Muscle layer of colon (tissue), 2 donors: ENCODE data around the gene SLC7A7.
A peak's percentile ranks its signal among the peaks of the same experiment; 100 is the strongest.

Source experiments
- H3K27ac ChIP-seq: one replicate; pipeline ENCODE4 v1.7.0; 2013; ENCODE audit warnings: low read depth, mild to moderate bottlenecking, low read length, moderate library complexity
- H3K27me3 ChIP-seq, 2 donors: one replicate each; pipeline ENCODE4 v1.7.0; 2013; ENCODE audit warnings: low read length in 2 of 2, mild to moderate bottlenecking in 2 of 2; ENCODE audit not compliant: insufficient read depth in 2 of 2, control insufficient read depth in 1 of 2
- H3K36me3 ChIP-seq: one replicate; pipeline ENCODE4 v1.7.0; 2013; ENCODE audit warnings: mild to moderate bottlenecking, low read length; ENCODE audit not compliant: insufficient read depth
- H3K4me1 ChIP-seq: one replicate; pipeline ENCODE4 v1.7.0; 2013; ENCODE audit warnings: mild to moderate bottlenecking, low read length; ENCODE audit not compliant: insufficient read depth
- H3K4me3 ChIP-seq, 2 donors: one replicate each; pipeline ENCODE4 v1.7.0; 2013; ENCODE audit warnings: low read length in 2 of 2, low read depth in 1 of 2, mild to moderate bottlenecking in 1 of 2, moderate library complexity in 1 of 2
- H3K9ac ChIP-seq: one replicate; pipeline ENCODE4 v1.7.0; 2013; ENCODE audit warnings: low read length
- H3K9me3 ChIP-seq: one replicate; pipeline ENCODE4 v1.7.0; 2013; ENCODE audit warnings: mild to moderate bottlenecking, low read length
- donor health status: abdominal sarcoma.
- donor health status: Adenocarcinoma of cecum.

Gene SLC7A7

DNA sequence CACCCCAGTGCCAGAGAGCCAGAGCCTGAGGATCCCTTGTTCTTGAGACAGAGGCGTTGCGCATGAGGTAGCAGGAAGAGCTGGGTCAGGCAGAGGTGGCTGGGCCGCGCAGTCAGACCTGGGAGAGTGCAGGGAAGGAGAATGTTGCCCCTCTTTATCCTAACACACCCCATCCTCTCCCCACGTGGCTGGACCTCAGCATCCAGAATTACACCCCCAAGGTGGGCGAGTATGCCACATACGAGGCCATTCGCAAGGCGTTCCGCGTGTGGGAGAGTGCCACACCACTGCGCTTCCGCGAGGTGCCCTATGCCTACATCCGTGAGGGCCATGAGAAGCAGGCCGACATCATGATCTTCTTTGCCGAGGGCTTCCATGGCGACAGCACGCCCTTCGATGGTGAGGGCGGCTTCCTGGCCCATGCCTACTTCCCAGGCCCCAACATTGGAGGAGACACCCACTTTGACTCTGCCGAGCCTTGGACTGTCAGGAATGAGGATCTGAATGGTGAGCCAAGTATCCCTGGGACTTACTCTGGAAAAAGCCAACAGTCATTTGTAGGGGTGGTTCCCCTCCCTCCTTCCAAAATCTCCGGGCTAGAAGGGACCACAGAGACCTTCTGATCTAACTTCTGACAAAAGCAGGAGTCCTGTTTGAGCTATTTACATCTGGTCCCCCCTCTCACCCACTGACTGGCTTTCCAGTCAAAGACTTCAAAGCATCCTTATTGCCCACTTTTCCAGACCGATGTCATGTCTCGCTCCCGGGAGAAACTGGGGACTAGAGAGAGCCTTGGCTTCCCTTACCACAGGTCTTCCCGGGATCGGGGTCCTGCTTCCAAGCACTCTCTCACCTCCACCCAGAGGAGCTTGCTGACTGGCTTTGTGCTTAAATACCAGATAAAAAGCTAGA is 27.2 kb upstream of the SLC7A7 start:
- no peaks in the 10 kb centered on the region for H3K9me3 ChIP-seq
- no peak overlapping the region for H3K27ac ChIP-seq
- H3K9ac ChIP-seq = no peak overlapping the region
- H3K4me1 ChIP-seq = peaks cover 65% of the 10 kb centered on the region
- H3K4me3 ChIP-seq = no peak overlapping the region
- peaks cover 64% of the 10 kb centered on the region for H3K36me3 ChIP-seq
- H3K27me3 ChIP-seq = no peaks in the 10 kb centered on the region

GRCh38 chr14:22841769-22842168 is 26.5 kb upstream of the SLC7A7 start:
- peaks cover 62% of the 10 kb centered on the region for H3K4me1 ChIP-seq
- H3K4me3 ChIP-seq = no peak overlapping the region
- no peaks in the 10 kb centered on the region for H3K9me3 ChIP-seq
- H3K27me3 ChIP-seq = no peaks in the 10 kb centered on the region
- H3K27ac ChIP-seq = no peak overlapping the region
- H3K9ac ChIP-seq = no peak overlapping the region
- peaks cover 62% of the 10 kb centered on the region for H3K36me3 ChIP-seq

- no peak overlapping the region for H3K27ac ChIP-seq
- no peak overlapping the region for H3K9ac ChIP-seq
- no peak overlapping the region for H3K4me3 ChIP-seq
- no peaks in the 10 kb centered on the region for H3K27me3 ChIP-seq
- H3K4me1 ChIP-seq = peaks cover 57% of the 10 kb centered on the region
- H3K9me3 ChIP-seq = no peaks in the 10 kb centered on the region
- peaks cover 58% of the 10 kb centered on the region for H3K36me3 ChIP-seq
These were observed 26.1 kb upstream of the SLC7A7 start for GRCh38 chr14:22841311-22841710.

DNA sequence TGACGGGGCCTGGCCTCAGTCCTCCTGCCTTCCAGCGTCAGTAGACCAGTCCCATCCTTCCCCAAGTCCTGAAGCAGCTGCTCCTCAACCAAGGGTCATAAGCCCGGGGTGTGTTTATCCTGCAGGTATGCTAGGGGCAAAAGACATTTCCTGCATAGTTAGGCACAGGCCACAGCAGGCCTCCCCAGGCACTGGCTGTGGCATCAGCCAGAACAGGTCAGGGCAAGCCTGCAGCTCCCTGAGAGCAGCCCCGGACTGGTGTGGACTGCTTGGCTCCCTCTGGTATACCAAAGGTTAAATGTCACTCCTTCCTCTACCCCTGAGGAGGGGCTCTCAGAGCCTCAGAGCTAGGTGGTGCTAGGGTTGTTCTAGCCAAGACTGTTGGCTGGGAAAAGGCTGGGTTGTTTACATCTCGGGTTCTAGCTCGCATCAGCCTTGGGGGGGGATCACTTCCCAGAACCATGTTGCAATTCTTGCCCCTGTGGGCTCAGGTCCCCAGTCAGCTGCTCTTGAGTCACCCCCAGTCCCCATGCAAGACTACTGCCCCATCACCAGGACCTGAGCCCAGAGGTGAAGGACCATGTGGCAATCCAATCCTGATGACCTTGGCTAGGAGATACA is 24.0 kb upstream of the SLC7A7 start:
- H3K4me3 ChIP-seq = peak overlapping the region; percentile 96 to 97
- peaks cover 49% of the 10 kb centered on the region for H3K4me1 ChIP-seq
- no peaks in the 10 kb centered on the region for H3K27me3 ChIP-seq
- H3K9ac ChIP-seq = peak overlapping the region; percentile 89
- peaks cover 39% of the 10 kb centered on the region for H3K36me3 ChIP-seq
- H3K27ac ChIP-seq = peak overlapping the region; percentile 86
- no peaks in the 10 kb centered on the region for H3K9me3 ChIP-seq

GRCh38 chr14:22838631-22839041 is 23.4 kb upstream of the SLC7A7 start:
- Histone ChIP-seq H3K9me3 (no peaks in the 10 kb centered on the region), H3K27ac (peak overlapping the region; percentile 86), H3K9ac (peak overlapping the region; percentile 89), H3K4me1 (peaks cover 48% of the 10 kb centered on the region), H3K27me3 (no peaks in the 10 kb centered on the region), H3K36me3 (peaks cover 40% of the 10 kb centered on the region), H3K4me3 (peak overlapping the region; percentile 96 to 97)

GRCh38 chr14:22837750-22838538 is 22.7 kb upstream of the SLC7A7 start:
- peaks cover 44% of the 10 kb centered on the region for H3K4me1 ChIP-seq
- H3K9me3 ChIP-seq = no peaks in the 10 kb centered on the region

DNA sequence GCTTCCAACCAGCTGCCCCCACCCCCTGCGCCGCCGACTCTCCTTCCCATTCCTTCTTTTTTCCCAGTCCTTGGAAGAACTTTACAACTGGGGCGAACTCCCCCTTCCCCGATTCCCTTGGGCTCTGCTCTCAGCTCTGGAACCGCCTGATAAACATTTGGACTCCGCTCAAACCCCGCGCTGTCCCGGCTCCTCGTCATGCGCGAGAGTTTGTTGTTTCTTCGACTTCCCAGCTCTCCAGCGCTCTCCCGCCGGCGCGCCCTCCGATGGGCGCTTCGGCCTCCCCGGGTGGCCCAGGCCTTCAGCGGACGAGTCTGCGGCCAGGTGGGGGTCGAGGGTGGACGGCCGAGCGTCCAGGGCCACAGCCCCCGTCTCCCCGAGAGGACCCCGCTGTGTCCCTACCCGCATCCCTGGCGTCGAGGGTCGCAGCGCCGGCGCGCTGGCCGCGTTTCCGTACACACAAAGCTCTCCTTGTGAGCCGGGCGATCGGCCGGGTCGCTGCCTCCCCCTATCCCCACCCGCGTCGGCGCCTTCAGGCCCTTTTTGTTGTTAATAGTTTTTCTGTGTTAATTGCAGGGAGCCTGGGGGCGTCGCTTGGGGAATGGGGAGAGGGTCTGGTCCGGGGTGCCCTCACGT is 22.0 kb upstream of the SLC7A7 start:
- peak overlapping the region; percentile 86 for H3K27ac ChIP-seq
- peak overlapping the region; percentile 96 to 97 for H3K4me3 ChIP-seq
- peaks cover 26% of the 10 kb centered on the region for H3K36me3 ChIP-seq
- H3K27me3 ChIP-seq = no peaks in the 10 kb centered on the region
- H3K9me3 ChIP-seq = no peaks in the 10 kb centered on the region
- peaks cover 37% of the 10 kb centered on the region for H3K4me1 ChIP-seq
- H3K9ac ChIP-seq = peak overlapping the region; percentile 89

More at GRCh38 chr14:22837750-22838538, 22.7 kb upstream of the SLC7A7 start:
- Histone ChIP-seq H3K27ac (peak overlapping the region; percentile 86), H3K36me3 (peaks cover 34% of the 10 kb centered on the region), H3K27me3 (no peaks in the 10 kb centered on the region), H3K4me3 (peak overlapping the region; percentile 96 to 97), H3K9ac (peak overlapping the region; percentile 89)

DNA sequence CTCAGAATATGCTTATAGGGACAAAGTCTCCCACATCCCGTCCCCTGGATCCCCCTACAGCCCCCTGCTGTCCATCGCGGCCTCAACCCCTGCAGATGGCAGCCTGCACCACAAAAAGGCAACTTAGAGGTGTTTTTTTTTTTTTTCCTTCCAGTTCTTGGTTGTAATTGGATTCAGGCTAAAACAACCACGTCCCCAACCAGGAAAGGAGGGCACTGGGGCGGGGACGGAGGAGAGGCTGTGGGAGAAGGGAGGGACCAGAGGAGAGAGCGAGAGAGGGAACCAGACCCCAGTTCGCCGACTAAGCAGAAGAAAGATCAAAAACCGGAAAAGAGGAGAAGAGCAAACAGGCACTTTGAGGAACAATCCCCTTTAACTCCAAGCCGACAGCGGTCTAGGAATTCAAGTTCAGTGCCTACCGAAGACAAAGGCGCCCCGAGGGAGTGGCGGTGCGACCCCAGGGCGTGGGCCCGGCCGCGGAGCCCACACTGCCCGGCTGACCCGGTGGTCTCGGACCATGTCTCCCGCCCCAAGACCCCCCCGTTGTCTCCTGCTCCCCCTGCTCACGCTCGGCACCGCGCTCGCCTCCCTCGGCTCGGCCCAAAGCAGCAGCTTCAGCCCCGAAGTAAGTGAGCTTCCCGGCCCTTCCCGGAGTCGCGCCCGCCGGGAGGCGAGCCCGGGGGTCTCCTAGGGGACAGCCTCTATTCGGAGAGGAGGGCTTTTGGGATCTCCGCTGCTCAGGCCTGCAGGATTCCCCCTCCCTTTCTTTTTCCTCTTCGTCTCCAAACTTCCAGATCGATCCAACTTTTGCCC is 21.3 kb upstream of the SLC7A7 start, which contains the start of gene MMP14:
Gene MMP14, plus strand, starts transcription at position 285 of the 813 bp plus-strand sequence. Its CDS starts 233 bp downstream, at position 518.
- Histone ChIP-seq H3K9me3 (no peaks in the 10 kb centered on the region), H3K36me3 (peaks cover 19% of the 10 kb centered on the region), H3K4me3 (peak within 1 kb of the TSS; percentile 96 to 97), H3K9ac (peak within 1 kb of the TSS; percentile 89), H3K27ac (peak within 1 kb of the TSS; percentile 86), H3K27me3 (no peaks in the 10 kb centered on the region), H3K4me1 (peaks cover 29% of the 10 kb centered on the region)

DNA sequence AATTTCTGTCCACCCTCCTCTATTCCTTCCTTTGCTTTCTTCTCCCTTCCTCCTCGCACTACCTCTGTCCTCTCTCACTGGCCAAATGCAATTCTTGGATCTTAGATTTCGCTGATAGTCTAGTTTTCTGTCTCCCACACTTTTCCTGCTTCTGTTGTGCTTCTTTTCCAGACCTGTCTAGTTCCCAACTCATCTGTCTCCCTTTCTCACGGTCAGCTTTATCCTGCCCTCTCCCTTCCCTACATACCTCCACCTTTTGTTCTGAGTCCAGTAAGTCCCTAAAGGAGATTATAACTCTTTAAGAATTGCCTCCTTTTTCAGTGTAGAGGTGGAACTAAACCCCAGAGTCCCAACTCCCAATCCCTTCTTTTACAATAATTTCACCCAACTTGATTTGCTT is 20.3 kb upstream of the SLC7A7 start:
- peak overlapping the region; percentile 86 for H3K27ac ChIP-seq

GRCh38 chr14:22830443-22831010 is 15.3 kb upstream of the SLC7A7 start:
- H3K9me3 ChIP-seq = no peaks in the 10 kb centered on the region
- no peak overlapping the region for H3K27ac ChIP-seq
- no peak overlapping the region for H3K9ac ChIP-seq
- H3K4me1 ChIP-seq = peaks cover 9% of the 10 kb centered on the region
- no peaks in the 10 kb centered on the region for H3K27me3 ChIP-seq
- H3K4me3 ChIP-seq = peak overlapping the region; percentile 63 to 82
- H3K36me3 ChIP-seq = peaks cover 7% of the 10 kb centered on the region

More for the DNA sequence above, 20.3 kb upstream of the SLC7A7 start:
- Histone ChIP-seq H3K9me3 (no peaks in the 10 kb centered on the region), H3K4me1 (peaks cover 25% of the 10 kb centered on the region), H3K9ac (peak overlapping the region; percentile 89), H3K4me3 (no peak overlapping the region), H3K27me3 (no peaks in the 10 kb centered on the region), H3K36me3 (peaks cover 12% of the 10 kb centered on the region)
